ENCODE data around the gene WFDC2.

DNA sequence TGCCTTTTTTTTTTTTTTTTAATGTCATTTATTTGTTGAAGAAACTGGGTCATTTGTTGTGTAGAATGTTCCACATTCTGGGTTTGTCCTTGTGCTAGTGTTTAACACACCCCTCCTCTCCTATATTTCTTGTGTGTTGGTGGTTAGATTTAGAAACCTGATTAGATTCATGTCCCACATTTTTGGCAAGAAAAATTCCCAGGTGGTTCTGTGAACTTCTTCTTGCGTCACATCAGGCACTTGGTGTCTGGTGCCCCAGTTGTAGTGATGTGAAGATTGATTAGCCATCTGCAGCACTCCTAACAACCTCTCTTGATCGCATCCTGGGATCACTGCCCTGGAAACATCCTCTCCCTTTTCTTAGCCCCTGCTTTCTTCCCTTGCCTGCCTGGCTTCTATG, 45.9 kb upstream of the WFDC2 start:
- TF ChIP-seq, protein P1, sequence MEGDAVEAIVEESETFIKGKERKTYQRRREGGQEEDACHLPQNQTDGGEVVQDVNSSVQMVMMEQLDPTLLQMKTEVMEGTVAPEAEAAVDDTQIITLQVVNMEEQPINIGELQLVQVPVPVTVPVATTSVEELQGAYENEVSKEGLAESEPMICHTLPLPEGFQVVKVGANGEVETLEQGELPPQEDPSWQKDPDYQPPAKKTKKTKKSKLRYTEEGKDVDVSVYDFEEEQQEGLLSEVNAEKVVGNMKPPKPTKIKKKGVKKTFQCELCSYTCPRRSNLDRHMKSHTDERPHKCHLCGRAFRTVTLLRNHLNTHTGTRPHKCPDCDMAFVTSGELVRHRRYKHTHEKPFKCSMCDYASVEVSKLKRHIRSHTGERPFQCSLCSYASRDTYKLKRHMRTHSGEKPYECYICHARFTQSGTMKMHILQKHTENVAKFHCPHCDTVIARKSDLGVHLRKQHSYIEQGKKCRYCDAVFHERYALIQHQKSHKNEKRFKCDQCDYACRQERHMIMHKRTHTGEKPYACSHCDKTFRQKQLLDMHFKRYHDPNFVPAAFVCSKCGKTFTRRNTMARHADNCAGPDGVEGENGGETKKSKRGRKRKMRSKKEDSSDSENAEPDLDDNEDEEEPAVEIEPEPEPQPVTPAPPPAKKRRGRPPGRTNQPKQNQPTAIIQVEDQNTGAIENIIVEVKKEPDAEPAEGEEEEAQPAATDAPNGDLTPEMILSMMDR (IDR thresholded peaks at IDR 0.05): no peak
- no peak for TF ChIP-seq POLR2A (IDR thresholded peaks at IDR 0.05)
- TF ChIP-seq POLR2AphosphoS5 (IDR thresholded peaks at IDR 0.05): no peak

Data from transverse colon (tissue), 4 donors.